A204.1 (cell line): ENCODE measurements around the gene UGT3A2.

Experiments used
- FAIRE-seq: peaks from 2 replicates; lab custom pipeline; 2012; peaks lifted over from hg19 to GRCh38; lab: Jason Lieb, UNC

UGT3A2 gene, protein sequence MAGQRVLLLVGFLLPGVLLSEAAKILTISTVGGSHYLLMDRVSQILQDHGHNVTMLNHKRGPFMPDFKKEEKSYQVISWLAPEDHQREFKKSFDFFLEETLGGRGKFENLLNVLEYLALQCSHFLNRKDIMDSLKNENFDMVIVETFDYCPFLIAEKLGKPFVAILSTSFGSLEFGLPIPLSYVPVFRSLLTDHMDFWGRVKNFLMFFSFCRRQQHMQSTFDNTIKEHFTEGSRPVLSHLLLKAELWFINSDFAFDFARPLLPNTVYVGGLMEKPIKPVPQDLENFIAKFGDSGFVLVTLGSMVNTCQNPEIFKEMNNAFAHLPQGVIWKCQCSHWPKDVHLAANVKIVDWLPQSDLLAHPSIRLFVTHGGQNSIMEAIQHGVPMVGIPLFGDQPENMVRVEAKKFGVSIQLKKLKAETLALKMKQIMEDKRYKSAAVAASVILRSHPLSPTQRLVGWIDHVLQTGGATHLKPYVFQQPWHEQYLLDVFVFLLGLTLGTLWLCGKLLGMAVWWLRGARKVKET

DNA sequence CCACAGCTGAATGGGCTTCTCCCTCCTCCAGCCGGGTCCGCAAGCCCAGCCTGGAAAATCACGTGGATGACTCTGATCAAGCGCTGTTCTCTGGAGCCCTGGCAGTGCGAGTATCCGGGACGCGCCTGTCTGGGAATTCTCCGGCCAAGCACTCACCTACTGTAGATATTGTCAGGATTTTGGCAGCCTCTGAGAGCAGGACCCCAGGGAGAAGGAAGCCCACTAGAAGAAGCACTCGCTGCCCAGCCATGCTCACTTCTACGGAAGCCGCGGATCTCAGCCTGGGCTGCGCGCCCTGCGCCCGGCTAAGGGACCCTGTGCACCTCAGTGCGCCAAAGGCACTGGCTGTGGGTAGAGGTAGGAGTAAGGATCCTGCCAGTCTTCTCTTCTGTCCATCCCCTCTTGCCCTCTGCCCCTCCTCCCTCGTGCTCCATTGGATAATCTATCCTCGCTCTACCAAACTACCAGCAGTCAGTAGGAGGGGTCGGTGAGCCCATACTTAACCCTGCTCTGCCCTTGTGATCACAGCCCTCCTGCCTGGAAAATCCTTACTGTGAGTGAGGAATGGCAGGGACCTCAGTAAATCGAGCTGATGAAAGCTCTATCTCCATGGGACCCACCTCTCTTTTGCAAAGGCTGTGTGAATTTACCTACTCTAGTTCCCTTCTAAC lies at the start of gene UGT3A2:
TSS of gene UGT3A2 (minus strand) at position 343 of the 671 bp plus-strand sequence. CDS start at position 250, 93 bp downstream.
- no peak for FAIRE-seq

DNA sequence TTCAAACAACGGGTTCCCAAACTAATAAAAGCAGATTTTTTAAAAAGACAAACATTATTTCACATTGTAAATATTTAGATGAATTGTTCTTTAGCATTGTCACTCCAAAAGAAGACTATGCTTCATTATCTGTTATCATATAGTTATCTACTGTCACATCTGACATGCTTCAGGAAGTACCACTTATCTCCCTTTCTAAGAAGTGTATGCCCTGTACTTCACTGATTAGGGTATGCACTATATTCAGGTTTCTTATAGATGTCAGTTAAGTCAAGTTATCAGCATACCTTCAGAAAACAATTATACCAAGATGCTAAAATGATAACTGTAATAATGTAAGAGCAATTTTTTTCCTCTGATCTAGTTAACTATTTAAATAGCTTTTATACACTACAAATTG lies 44.6 kb upstream of the UGT3A2 start:
- no peak for FAIRE-seq

DNA sequence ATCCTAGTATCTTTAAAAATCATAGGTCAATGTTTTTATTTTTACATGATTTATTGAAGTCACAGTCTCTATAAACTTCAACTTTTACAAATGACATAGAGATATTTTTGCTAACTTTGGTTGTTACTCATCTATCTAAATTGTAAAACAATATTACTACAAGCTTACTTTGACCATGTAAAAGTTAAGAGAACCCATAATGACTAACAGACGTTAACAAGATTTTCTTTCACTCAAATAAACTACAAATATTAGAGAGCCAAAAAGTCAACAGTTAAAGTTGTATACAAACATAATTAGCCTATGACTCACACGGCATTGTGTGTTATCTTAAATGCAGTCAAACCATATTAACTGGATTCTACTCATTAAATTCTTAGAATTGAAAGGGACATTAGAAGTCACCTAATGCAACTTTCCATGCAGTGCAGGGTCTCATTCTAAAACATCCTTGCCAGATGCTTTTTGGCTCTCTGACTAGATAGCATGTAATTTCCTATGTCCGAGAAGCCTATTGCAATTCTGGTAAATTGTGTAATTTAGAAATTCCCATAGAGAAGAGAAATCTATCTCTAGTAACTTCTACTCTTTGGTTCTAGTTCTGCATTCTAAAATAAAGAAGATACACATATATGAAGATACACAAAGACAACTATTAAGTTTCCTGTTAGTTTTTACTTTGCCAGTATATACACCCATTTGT lies 42.2 kb upstream of the UGT3A2 start:
- FAIRE-seq: peak; percentile 73

DNA sequence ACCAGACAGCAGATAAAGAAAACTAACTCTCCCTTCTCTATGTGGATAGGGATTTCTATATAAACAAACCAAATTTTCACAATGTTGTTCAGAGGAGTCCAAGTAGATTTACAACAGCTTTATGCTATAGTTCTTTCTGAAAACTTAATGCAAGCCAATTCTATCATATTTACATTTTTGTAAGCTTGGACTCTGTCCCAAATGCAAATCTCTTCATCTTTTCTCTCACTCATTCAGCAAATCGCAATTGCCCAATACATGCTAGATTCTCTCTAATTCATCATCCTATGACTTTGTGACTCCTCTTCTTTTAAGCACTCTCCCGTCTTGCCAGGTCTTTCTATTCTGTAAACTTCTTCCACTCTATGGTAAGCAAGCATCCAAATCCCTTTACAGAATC lies 39.1 kb upstream of the UGT3A2 start:
- no peak for FAIRE-seq

DNA sequence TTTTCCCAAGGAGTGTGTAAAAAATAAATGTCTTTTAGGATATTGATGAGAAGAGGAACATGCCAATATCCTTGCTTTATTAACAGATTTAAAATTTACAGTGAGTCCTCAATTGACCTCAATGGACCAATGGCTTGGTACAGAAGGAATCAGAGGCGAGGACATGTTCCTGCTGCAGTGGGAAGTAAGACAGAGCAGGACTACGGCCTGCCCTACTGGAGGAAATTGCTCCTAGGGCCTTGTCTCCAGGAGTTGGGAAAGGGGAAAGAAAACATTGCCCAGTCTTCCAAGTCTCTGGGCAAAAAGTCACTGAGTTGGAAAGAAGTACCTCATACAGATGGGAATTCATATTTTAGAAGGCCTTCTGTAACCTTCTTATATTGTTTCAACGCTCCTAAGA lies 33.1 kb upstream of the UGT3A2 start:
- FAIRE-seq: no peak

DNA sequence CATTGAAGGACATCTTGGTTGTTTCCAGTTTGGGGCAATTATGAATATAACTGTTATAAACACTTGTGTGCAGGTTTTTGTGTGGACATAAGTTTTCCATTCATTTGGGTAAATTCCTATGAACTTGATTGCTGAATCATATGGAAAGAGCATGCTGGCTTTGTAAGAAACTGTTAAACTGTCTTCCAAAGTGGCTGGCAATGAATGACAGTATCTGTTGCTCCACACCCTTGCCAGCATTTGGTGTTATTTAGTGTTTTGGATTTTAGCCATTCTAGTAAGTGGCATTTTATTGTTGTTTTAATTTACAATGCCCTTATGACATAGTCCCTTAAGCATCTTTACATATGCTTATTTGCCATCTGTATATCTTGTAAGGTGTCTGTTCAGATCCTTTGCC lies 29.8 kb upstream of the UGT3A2 start:
- FAIRE-seq: no peak

DNA sequence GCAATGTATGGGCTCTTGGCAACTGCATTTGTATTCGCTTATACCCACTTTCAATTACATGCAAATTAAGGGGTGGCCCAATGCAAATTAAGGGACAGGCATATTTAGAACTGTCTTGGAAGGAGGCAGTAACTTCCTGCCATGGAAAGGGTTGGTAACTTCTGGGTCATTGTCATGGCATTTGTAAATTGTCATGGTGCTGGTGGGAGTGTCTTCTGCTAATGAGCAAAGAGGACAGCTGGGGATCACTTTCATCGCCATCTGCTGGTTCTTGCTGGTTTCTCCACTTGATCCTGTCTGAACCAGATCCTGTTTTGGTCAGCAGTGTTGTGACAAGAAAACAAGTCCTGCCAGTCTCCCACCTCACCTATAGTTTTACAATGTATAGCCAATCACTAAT lies 23.3 kb upstream of the UGT3A2 start:
- no peak for FAIRE-seq

DNA sequence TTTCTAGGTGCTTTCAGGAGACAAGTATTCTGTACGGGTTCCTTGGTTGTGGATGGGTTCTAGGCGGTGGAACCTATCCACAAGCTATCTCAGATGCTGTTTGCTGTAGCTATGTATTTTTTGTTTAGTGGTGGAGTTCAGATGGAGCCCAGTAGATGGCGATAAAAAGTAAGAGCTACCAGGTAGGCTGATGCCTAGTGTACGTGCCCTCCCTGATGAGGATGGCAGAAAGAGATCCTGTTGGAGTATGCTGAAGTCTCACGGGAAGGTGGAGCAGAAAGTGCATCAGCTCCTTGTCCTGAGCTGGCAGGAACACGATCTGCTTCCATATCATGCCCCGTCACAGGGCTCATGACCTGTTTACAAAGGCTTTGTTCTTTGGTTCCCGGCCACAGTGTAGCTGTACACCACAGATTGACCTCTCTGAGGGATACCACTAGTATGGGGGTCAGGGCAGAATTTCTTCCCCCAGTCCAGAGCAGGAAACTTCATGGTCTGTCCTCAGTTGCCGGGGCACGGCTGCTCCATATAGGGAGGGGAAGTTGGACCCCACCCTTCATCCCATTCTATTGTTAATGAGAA lies 12.6 kb upstream of the UGT3A2 start:
- FAIRE-seq: peak; percentile 57

DNA sequence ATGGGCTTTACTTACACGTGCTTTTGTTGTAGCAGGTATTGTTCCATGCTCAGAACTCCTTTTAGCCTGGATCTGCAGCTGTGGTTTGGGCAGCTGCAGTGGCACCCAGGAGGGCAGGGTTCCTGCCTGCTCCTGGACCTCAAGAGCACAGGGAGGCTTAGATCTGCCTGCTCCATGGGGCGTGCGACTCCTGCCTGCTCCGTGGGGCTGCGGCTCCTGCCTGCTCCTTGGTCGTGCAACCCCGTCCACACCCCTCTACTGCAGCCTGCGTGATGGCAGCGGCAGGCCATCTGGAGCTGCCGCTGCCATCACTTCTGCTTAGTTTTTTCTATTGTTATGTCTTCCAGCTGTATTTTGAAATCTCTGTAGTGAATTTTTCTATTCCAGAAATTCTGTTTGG lies 11.7 kb upstream of the UGT3A2 start:
- FAIRE-seq: no peak

DNA sequence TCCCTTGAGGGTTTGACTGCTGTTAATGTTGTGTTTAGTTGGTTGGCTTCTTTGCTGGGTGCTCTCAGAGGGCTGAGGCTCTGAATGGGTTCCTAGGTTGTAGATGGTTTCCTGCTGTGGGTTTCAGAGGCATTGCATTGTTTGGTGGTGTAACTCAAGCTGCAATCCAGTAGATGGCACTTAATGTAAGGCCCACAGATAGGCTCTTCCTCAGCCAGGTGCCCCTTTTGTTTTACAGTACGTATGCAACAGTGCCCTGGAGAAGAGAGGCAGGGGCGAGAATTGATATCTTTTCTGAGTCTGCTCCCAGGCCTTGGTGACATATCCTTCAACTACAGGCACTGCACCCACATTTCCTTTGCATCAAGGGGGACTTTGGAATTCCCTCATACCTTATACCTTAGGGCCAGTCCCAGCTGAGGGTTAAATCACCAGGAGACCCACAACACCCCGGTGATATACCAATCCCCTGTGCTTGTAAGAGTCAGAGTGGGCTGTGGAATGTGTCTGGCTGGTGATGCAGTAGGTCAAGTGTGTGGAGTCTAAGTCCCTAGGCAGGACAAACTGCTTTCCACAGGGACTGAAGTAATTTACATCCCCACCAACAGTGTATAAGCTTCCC lies 7.0 kb upstream of the UGT3A2 start:
- FAIRE-seq: no peak

DNA sequence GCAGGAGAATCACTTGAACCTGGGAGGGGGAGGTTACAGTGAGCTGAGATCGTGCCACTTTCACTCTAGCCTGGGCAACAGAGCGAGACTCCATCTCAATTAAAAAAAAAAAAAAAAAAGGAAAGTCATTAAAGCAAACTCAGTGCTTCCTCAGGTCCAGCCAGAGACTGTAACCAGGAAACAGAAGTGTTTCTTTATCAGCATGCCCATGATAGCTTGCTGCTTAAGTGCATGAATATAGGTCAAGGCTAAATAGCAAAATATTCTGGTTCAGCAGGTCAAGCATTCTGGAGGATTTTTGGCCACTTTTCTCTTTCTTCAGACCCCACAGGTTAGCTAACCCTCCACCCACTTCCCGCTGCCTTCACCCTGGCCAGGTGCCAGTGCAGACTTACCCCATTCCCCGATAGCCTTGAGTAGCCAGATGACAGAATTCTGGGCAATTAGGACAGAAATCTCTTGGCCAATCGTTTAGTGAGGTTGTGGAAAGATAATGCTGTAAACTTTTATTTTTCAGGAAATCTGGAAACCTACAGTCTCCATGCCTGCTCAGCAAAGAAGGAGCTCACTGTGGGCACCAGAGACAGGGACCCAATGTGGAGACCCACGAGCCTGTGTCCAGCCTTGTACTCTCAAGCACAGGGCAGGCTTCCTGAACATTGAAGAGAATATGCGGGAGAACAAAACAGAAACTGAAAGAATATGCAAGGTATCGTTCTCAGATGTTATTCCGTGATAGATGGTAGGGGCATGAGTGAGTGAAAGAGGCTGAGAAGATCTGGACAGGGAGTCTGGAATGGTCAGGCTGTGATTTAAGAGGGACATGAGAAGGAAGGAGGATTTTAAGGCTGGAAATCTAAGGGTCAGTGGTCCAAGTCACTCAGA lies 4.2 kb upstream of the UGT3A2 start:
- peak; percentile 27 for FAIRE-seq

DNA sequence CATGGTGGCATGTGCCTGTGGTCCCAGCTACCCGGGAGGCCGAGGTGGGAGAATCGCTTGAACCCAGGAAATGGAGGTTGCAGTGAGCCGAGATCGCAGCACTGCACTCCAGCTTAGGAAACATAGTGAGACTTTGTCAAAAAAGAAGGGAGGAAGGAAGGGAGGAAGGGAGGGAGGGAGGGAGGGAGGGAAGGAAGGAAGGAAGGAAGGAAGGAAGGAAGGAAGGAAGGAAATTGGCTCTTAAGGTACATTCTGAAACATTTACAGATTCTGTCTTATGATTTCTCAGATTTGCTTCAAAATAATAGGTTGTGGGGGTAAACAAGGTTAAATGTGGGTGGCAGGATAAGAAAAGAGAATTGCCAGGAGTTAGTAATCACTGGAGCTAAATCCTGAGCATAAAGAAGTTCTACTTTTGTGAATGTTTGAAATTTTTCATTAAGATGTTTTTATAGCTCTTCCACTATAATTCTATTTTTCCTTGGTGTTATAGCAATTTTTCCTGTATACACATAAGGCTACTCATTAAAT lies 2.1 kb upstream of the UGT3A2 start:
- no peak for FAIRE-seq

DNA sequence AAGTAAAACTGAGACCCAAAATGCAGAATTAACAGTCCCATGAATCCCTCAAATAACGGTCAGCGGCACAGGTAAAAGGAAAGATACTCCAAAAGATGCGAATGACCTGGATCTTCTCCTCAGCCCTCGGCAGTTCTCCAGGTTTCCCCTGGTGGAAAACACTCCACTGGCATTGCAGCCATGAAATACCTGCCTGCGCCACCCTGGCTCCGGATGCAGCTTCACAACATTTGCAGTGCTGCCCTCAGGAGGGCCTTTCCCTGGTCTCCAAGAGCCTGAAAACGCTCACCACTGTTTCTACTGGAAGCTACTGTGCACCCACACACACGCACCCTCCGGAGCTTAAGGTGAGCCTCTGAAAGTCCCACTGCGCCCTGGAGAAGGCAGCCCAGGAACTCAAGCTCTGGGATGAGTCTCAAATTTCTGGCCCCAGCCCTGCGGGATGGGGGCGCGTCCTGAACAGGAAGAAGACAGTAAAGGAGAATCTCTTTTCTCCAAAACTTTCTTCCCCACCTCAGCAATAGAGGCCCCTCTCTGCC lies 612 bp downstream of the UGT3A2 start:
- no peak for FAIRE-seq

DNA sequence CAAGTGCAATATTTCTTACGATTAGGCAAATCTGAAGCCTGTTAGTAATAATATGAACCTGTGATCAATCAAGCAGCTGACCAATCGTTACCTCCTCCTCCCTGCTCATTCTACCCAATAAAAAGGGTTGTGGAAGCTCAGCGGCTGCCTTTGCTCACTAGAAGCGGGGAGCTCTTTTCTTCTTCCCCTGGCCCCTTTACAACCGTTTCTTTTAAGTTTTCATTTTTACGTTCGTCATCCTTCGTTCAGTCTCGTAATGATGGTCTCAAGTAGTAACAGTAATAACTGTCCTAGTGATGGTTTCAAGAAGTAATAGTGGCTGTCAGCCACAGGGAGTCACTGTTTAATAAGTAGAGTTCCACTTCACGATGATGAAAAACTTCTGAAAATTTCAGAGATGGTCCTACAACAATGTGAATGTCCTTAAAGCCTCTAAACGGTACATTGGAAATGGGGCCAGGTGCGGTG lies 6.2 kb downstream of the UGT3A2 start:
- FAIRE-seq: peak; percentile 9

DNA sequence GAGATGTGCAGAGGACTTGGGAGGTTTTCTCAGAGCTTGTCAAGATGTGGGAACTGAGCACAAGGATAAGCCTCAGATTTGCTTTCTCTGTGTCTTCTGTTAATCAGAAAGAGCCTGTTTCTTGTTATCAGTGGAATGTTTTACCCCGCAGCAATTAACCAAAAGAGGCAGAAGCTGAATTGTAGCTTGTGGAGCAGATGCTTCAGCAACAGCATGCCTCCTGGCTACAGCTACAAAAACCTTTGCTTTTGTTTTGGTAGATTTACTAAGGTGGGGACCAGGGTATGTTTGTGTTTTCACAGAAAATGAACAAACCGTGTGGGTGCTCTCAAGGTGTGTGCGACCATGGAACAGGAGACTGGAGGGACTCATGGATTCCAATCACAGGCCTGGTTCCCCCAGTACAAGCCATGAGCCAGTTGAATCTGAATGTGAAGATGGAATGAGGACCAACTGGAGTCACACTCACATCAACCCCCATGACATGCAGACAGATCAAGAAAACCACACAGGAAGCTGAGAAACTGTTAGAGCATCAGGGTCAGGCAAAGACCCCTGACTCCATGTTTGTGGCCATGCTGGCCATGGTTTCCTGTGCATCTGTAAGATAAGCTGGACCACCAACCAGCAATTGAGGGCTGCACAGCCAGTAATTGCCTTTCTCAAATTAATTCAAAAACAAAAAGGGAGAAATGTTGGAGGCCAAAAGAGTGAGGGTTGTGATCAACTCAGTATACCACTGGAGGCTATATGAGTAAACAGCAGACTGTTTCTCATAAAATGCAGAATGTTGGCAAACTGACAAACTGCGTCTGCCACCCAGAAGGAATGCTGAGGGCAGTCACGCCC lies 6.9 kb downstream of the UGT3A2 start:
- no peak for FAIRE-seq

DNA sequence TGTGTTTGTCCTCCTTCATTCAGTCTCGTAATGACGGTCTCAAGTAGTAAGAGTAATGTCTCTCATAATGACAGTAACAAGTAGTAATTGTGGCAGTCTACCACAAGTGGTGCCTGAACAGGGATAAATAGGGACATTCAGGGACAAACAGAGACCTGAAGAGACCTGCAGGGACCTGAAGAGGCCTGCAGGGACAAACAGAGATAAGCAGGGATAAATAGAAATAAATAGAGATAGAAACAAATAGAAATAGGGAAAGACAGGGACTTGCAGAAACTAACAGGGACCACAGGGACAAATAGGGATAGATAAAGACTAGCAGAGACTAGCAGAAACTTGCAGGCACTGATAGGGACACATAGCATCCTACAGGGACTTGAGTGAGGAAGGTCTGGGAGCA lies 7.9 kb downstream of the UGT3A2 start:
- no peak for FAIRE-seq

DNA sequence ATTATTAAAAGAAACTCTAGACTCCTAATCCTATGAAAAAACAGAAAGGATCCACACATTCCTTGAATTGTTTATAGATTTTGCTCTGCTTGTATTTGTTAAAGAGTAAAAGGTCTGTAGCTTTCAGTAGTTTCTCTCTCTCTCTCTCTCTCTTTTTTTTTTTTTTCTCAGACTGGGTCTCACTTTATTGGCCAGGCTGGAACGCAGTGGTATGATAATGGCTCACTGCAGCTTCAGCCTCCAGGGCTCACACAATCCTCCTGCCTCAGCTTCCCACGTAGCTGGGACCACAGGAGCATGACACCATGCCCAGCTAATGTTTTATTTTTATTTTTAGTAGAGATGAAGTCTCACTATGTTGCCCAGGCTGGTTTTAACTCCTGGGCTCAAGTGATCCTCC lies 9.3 kb downstream of the UGT3A2 start:
- no peak for FAIRE-seq

DNA sequence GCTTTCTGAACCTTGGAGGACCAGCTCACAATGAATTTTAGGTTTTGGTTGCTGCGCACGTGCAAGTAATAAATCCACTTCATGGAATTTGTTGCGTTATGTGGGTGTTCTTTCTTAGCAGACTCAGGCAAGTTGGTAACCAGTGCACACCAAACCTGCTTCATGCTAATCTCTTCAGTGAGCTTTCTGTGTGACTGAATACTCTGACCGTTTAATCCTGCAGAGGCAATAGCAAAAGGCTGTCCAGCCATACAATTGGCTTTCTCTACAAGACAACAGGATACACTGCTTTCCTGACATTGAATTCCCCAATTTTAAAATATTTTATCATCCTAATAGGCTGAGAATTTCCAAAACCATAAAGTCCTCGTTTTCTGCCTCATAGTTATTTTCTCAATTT lies 10.3 kb downstream of the UGT3A2 start:
- no peak for FAIRE-seq

DNA sequence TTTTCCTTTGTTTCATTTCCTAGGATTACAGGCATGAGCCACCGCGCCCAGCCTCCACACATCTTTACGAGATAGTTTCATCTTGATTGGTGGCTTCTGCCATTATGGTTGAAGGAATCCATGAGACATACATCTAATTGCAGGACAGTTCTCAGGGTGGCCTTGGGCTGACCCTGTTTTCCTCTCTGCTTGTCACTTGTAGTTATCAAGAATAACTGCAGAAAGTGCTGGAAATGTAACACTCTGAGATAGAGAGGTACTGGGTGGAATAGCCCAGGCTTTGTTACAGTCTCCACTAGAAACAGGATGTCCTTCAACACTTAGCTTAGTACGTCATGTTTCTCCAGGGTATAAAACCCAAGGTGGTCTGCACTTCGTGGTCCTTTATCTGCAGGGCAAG lies 10.7 kb downstream of the UGT3A2 start:
- FAIRE-seq: no peak

DNA sequence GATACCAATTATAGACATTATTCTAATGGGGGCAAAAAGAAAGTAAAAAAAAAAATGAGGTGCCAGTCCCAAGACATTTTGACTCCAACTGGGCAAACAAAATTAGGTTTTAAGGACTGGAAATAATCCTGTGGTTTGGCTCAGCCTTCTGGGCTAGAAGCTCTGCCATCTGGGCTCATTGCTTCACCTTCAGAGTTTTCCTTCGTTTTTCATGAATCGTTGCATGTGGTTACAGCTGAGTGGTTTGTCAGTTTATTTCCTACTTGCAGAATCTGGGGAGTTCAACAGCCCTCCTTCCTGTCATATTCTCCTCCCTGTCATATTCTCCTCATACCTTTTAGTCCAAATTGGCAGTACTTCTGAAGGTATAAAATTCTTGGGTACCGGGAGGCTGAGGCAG lies 12.0 kb downstream of the UGT3A2 start:
- FAIRE-seq: no peak
